K562 (cell line): ENCODE measurements around the gene FSTL3.

ENCODE experiments used
- CBFB ChIP-seq: sonication (generic); formaldehyde crosslinking; IDR thresholded peaks from 2 replicates; pipeline ENCODE4 v1.4.0; 2020; ENCODE audit warnings: mild to moderate bottlenecking, missing genetic modification reagents
- CHD4 ChIP-seq: fragments of 200-600 bp; sonication (generic); IDR thresholded peaks from 3 replicates; pipeline ENCODE4 v1.6.1; 2012; ENCODE audit warnings: low read depth, mild to moderate bottlenecking, mixed read lengths, low read length, inconsistent platforms; ENCODE audit not compliant: insufficient read depth, insufficient replicate concordance, poor library complexity, severe bottlenecking
- KDM2B ChIP-seq: fragments of 250-450 bp; sonication (Bioruptor Pico); IDR thresholded peaks from 2 replicates; pipeline ENCODE4 v1.8.0; 2021; ENCODE audit warnings: mild to moderate bottlenecking, moderate library complexity
- MAZ ChIP-seq, 2 experiments: fragments of 450-650 bp in 1 of 2; sonication (generic) in 1 of 2; formaldehyde crosslinking; IDR thresholded peaks in 1 of 2; conservative IDR thresholded peaks in 1 of 2; 2 replicates each; pipeline versions ENCODE4 v1.4.0 to v1.5.0; 2020; ENCODE audit warnings: mild to moderate bottlenecking in 1 of 2, missing genetic modification reagents in 1 of 2
- SAFB2 ChIP-seq: fragments of 200-400 bp; formaldehyde crosslinking; IDR thresholded peaks from 2 replicates; pipeline ENCODE4 v1.6.1; 2018; ENCODE audit warnings: borderline replicate concordance, low read length, low read depth, moderate library complexity; ENCODE audit not compliant: severe bottlenecking
- TF ChIP-seq, protein P1 (sequence below), 3 experiments: IDR thresholded peaks in 2 of 3; conservative IDR thresholded peaks in 1 of 3; 2 replicates each; pipeline ENCODE4 v1.5.1; 2011 to 2012; ENCODE audit warnings: low read length in 3 of 3, mild to moderate bottlenecking in 3 of 3, control low read depth in 2 of 3, improper control_type of control experiment in 1 of 3, inconsistent platforms in 1 of 3, low read depth in 1 of 3, mixed read lengths in 1 of 3, moderate library complexity in 1 of 3; ENCODE audit not compliant: insufficient read depth in 2 of 3
- TF ChIP-seq, protein P2 (sequence below): sonication (generic); formaldehyde crosslinking; IDR thresholded peaks from 2 replicates; pipeline ENCODE4 v1.8.1; 2023; ENCODE audit warnings: mild to moderate bottlenecking, missing genetic modification reagents

DNA sequence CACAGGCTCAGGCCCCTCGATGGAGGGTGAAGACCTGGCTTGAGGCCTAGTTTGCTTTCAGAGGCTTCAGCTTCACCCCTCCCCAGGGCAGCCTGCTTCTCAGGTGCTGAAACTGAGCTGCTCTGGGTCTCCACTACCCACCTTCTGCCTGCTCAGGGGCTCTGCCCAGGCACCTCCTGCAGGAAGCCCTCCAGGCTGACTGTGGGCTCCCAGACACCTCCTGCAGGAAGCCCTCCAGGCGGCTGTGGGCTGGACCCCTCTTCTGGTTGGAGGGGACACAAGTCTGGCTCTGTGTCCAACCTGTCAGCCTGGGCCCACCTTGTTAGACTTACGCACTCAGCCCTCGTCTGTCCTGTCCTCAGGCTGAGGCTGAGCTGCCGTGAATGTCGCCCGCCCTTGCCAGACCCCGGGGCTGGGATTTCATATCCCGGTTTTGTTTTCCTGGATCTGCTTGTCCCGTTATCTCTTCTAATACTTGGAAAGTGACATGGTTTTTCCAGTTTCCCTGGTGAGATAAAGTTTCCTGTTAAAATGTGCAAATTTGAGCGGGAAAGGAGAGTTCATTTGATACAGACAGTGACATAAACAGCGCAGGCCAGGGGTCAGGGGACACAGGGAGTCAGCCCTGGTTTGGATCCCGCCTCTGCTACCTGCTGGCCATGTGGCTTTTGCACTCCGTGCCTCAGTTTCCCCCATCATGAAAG, 53.9 kb downstream of the FSTL3 start:
- TF ChIP-seq SAFB2 (no peak), CBFB (CRISPR knock-in tag) (no peak), CHD4 (no peak), KDM2B (no peak), MAZ (CRISPR knock-in tag; conservative IDR thresholded peaks at IDR 0.05 in 1 of 2, IDR thresholded peaks at IDR 0.05 in 1 of 2) (no peak)
- TF ChIP-seq, protein P1, sequence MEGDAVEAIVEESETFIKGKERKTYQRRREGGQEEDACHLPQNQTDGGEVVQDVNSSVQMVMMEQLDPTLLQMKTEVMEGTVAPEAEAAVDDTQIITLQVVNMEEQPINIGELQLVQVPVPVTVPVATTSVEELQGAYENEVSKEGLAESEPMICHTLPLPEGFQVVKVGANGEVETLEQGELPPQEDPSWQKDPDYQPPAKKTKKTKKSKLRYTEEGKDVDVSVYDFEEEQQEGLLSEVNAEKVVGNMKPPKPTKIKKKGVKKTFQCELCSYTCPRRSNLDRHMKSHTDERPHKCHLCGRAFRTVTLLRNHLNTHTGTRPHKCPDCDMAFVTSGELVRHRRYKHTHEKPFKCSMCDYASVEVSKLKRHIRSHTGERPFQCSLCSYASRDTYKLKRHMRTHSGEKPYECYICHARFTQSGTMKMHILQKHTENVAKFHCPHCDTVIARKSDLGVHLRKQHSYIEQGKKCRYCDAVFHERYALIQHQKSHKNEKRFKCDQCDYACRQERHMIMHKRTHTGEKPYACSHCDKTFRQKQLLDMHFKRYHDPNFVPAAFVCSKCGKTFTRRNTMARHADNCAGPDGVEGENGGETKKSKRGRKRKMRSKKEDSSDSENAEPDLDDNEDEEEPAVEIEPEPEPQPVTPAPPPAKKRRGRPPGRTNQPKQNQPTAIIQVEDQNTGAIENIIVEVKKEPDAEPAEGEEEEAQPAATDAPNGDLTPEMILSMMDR (IDR thresholded peaks at IDR 0.05 in 2 of 3, conservative IDR thresholded peaks at IDR 0.05 in 1 of 3; ENCODE audit: insufficient read depth in 2 of 3, low read depth in 1 of 3, low read length in 3 of 3) = no peak
- TF ChIP-seq, protein P2, sequence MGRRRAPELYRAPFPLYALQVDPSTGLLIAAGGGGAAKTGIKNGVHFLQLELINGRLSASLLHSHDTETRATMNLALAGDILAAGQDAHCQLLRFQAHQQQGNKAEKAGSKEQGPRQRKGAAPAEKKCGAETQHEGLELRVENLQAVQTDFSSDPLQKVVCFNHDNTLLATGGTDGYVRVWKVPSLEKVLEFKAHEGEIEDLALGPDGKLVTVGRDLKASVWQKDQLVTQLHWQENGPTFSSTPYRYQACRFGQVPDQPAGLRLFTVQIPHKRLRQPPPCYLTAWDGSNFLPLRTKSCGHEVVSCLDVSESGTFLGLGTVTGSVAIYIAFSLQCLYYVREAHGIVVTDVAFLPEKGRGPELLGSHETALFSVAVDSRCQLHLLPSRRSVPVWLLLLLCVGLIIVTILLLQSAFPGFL (CRISPR knock-in tag) = no peak
